HepG2 (cell line): ENCODE results near the gene PTPRD.

Experiments
- ATF3 ChIP-seq: sonication (generic); formaldehyde crosslinking; IDR thresholded peaks from 2 replicates; pipeline ENCODE4 v1.4.0; 2020; ENCODE audit warnings: missing genetic modification reagents
- BCL3 ChIP-seq: sonication (generic); formaldehyde crosslinking; IDR thresholded peaks from 2 replicates; pipeline ENCODE4 v1.5.1; 2020; ENCODE audit warnings: mild to moderate bottlenecking, missing genetic modification reagents, moderate library complexity
- CEBPB ChIP-seq: IDR thresholded peaks from 2 replicates; pipeline ENCODE4 v1.6.1; 2011; ENCODE audit warnings: low read depth, low read length, improper control_type of control experiment, borderline replicate concordance
- DDIT3 ChIP-seq: sonication (generic); formaldehyde crosslinking; IDR thresholded peaks from 2 replicates; pipeline ENCODE4 v1.4.0; 2020; ENCODE audit warnings: mild to moderate bottlenecking, missing genetic modification reagents
- POLR2A ChIP-seq, 2 experiments: IDR thresholded peaks; 2 replicates each; pipeline ENCODE4 v1.6.1; 2011; ENCODE audit warnings: low read depth in 2 of 2, low read length in 2 of 2, mild to moderate bottlenecking in 1 of 2, moderate library complexity in 1 of 2; ENCODE audit not compliant: insufficient read depth in 1 of 2
- ZFX ChIP-seq: sonication (generic); formaldehyde crosslinking; IDR thresholded peaks from 2 replicates; pipeline ENCODE4 v1.4.0; 2020; ENCODE audit warnings: mild to moderate bottlenecking, low read depth, missing genetic modification reagents, moderate library complexity
- ZNF253 ChIP-seq: sonication (generic); formaldehyde crosslinking; IDR thresholded peaks from 2 replicates; pipeline ENCODE4 v1.8.0; 2022; ENCODE audit warnings: mild to moderate bottlenecking, missing genetic modification reagents, borderline replicate concordance
- ZNF512B ChIP-seq: sonication (generic); formaldehyde crosslinking; IDR thresholded peaks from 2 replicates; pipeline ENCODE4 v1.5.1; 2020; ENCODE audit warnings: missing genetic modification reagents, mild to moderate bottlenecking, borderline replicate concordance
- ZNF550 ChIP-seq: sonication (generic); formaldehyde crosslinking; IDR thresholded peaks from 2 replicates; pipeline ENCODE4 v1.4.0; 2020; ENCODE audit warnings: mild to moderate bottlenecking, missing genetic modification reagents, borderline replicate concordance
- TF ChIP-seq, protein P1 (sequence below), 2 experiments: sonication (generic) in 1 of 2; formaldehyde crosslinking in 1 of 2; IDR thresholded peaks; 2 replicates each; pipeline versions ENCODE4 v1.4.0 to v1.6.1; 2018 to 2020; ENCODE audit warnings: missing genetic modification reagents in 2 of 2, borderline replicate concordance in 1 of 2, low read depth in 1 of 2, mild to moderate bottlenecking in 1 of 2, missing biosample characterization in 1 of 2
- TF ChIP-seq, protein P2 (sequence below): sonication (generic); formaldehyde crosslinking; IDR thresholded peaks from 2 replicates; pipeline ENCODE4 v1.5.0; 2020; ENCODE audit warnings: mild to moderate bottlenecking, missing genetic modification reagents, moderate library complexity
- TF ChIP-seq, protein P3 (sequence below): sonication (generic); formaldehyde crosslinking; IDR thresholded peaks from 2 replicates; pipeline ENCODE4 v1.5.0; 2020; ENCODE audit warnings: mild to moderate bottlenecking, missing genetic modification reagents

- no peak for TF ChIP-seq DDIT3 (CRISPR knock-in tag)
- TF ChIP-seq, protein P1, sequence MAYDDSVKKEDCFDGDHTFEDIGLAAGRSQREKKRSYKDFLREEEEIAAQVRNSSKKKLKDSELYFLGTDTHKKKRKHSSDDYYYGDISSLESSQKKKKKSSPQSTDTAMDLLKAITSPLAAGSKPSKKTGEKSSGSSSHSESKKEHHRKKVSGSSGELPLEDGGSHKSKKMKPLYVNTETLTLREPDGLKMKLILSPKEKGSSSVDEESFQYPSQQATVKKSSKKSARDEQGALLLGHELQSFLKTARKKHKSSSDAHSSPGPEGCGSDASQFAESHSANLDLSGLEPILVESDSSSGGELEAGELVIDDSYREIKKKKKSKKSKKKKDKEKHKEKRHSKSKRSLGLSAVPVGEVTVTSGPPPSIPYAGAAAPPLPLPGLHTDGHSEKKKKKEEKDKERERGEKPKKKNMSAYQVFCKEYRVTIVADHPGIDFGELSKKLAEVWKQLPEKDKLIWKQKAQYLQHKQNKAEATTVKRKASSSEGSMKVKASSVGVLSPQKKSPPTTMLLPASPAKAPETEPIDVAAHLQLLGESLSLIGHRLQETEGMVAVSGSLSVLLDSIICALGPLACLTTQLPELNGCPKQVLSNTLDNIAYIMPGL (CRISPR knock-in tag; IDR thresholded peaks at IDR 0.05; ENCODE audit: borderline replicate concordance in 1 of 2, low read depth in 1 of 2) = no peak
- TF ChIP-seq POLR2A (IDR thresholded peaks at IDR 0.05; ENCODE audit: insufficient read depth in 1 of 2, low read depth in 2 of 2, low read length in 2 of 2) = no peak
- TF ChIP-seq, protein P2, sequence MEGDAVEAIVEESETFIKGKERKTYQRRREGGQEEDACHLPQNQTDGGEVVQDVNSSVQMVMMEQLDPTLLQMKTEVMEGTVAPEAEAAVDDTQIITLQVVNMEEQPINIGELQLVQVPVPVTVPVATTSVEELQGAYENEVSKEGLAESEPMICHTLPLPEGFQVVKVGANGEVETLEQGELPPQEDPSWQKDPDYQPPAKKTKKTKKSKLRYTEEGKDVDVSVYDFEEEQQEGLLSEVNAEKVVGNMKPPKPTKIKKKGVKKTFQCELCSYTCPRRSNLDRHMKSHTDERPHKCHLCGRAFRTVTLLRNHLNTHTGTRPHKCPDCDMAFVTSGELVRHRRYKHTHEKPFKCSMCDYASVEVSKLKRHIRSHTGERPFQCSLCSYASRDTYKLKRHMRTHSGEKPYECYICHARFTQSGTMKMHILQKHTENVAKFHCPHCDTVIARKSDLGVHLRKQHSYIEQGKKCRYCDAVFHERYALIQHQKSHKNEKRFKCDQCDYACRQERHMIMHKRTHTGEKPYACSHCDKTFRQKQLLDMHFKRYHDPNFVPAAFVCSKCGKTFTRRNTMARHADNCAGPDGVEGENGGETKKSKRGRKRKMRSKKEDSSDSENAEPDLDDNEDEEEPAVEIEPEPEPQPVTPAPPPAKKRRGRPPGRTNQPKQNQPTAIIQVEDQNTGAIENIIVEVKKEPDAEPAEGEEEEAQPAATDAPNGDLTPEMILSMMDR (CRISPR knock-in tag) = no peak
- no peak for TF ChIP-seq ZNF253 (CRISPR knock-in tag)
- no peak for TF ChIP-seq CEBPB
- TF ChIP-seq ZFX (CRISPR knock-in tag) = no peak
- TF ChIP-seq ZNF550 (CRISPR knock-in tag) = no peak
- no peak for TF ChIP-seq ZNF512B (CRISPR knock-in tag)
- no peak for TF ChIP-seq BCL3
- TF ChIP-seq, protein P3, sequence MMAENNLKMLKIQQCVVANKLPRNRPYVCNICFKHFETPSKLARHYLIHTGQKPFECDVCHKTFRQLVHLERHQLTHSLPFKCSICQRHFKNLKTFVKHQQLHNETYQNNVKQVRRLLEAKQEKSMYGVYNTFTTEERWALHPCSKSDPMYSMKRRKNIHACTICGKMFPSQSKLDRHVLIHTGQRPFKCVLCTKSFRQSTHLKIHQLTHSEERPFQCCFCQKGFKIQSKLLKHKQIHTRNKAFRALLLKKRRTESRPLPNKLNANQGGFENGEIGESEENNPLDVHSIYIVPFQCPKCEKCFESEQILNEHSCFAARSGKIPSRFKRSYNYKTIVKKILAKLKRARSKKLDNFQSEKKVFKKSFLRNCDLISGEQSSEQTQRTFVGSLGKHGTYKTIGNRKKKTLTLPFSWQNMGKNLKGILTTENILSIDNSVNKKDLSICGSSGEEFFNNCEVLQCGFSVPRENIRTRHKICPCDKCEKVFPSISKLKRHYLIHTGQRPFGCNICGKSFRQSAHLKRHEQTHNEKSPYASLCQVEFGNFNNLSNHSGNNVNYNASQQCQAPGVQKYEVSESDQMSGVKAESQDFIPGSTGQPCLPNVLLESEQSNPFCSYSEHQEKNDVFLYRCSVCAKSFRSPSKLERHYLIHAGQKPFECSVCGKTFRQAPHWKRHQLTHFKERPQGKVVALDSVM = no peak
- TF ChIP-seq ATF3 (CRISPR knock-in tag) = no peak
Observed at GRCh38 chr9:9804109-9804508, 808.7 kb downstream of the PTPRD start.
